Measurements from ENCODE around the gene KCNIP3. TPM values are rescaled to one million over a fixed set of nuclear protein-coding genes. Genes with fewer than 3 reads are reported as not detected.
"Not testable (repeated sequence)": the region's sequence is repeated elsewhere in the genome, so short reads cannot be mapped to it uniquely, and the experiment has no call there.

The KCNIP3 gene
- total and polyA plus RNA-seq, 4 donors, result 1.8 to 2.7 (median 2.1) TPM

GRCh38 chr2:95375532-95376150, 78.5 kb downstream of the KCNIP3 start:
- H3K9ac ChIP-seq (ENCODE audit: insufficient read depth in 1 of 2, low read length in 2 of 2), result no peak overlapping the region
- 79 to 91% methylated on average over 21 of the region's 21 CpGs for WGBS, 2 donors
- no peak overlapping the region for H3K4me3 ChIP-seq
- H3K9me3 ChIP-seq (ENCODE audit: control insufficient read depth in 4 of 4, insufficient read depth in 3 of 4, low read length in 3 of 4), result peaks cover 0 to 6% (median 0%) of the 10 kb centered on the region in 4 donors
- TF ChIP-seq, protein P1, sequence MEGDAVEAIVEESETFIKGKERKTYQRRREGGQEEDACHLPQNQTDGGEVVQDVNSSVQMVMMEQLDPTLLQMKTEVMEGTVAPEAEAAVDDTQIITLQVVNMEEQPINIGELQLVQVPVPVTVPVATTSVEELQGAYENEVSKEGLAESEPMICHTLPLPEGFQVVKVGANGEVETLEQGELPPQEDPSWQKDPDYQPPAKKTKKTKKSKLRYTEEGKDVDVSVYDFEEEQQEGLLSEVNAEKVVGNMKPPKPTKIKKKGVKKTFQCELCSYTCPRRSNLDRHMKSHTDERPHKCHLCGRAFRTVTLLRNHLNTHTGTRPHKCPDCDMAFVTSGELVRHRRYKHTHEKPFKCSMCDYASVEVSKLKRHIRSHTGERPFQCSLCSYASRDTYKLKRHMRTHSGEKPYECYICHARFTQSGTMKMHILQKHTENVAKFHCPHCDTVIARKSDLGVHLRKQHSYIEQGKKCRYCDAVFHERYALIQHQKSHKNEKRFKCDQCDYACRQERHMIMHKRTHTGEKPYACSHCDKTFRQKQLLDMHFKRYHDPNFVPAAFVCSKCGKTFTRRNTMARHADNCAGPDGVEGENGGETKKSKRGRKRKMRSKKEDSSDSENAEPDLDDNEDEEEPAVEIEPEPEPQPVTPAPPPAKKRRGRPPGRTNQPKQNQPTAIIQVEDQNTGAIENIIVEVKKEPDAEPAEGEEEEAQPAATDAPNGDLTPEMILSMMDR (IDR thresholded peaks at IDR 0.05; ENCODE audit: control extremely low read depth, extremely low read depth), result no peak
- ATAC-seq (ENCODE audit: insufficient read depth, low FRiP score), result no peak
- no peaks in the 10 kb centered on the region for H3K4me1 ChIP-seq (ENCODE audit: control insufficient read depth in 5 of 5, insufficient read depth in 5 of 5, low read length in 5 of 5)
- no peak overlapping the region for H3K27ac ChIP-seq (ENCODE audit: low read depth in 1 of 2, low read length in 1 of 2)
- peak in 1 of 3 donors; percentile 9 for DNase-seq
- no peaks in the 10 kb centered on the region for H3K36me3 ChIP-seq (ENCODE audit: control insufficient read depth in 4 of 4, insufficient read depth in 4 of 4, low read length in 4 of 4)
- no peaks in the 10 kb centered on the region for H3K27me3 ChIP-seq (ENCODE audit: control insufficient read depth in 3 of 3, insufficient read depth in 3 of 3, low read length in 2 of 3)

- DNase-seq, result no peak
- peaks cover 0 to 6% (median 0%) of the 10 kb centered on the region in 4 donors for H3K9me3 ChIP-seq (ENCODE audit: control insufficient read depth in 4 of 4, insufficient read depth in 3 of 4, low read length in 3 of 4)
- WGBS, 2 donors, result 87 to 93% methylated on average over 22 of the region's 22 CpGs
- ATAC-seq (ENCODE audit: insufficient read depth, low FRiP score), result no peak
- H3K9ac ChIP-seq (ENCODE audit: insufficient read depth in 1 of 2, low read length in 2 of 2), result no peak overlapping the region
- TF ChIP-seq, protein P1 (IDR thresholded peaks at IDR 0.05; ENCODE audit: control extremely low read depth, extremely low read depth), result no peak
- no peaks in the 10 kb centered on the region for H3K4me1 ChIP-seq (ENCODE audit: control insufficient read depth in 5 of 5, insufficient read depth in 5 of 5, low read length in 5 of 5)
- no peak overlapping the region for H3K27ac ChIP-seq (ENCODE audit: low read depth in 1 of 2, low read length in 1 of 2)
- no peaks in the 10 kb centered on the region for H3K36me3 ChIP-seq (ENCODE audit: control insufficient read depth in 4 of 4, insufficient read depth in 4 of 4, low read length in 4 of 4)
- H3K27me3 ChIP-seq (ENCODE audit: control insufficient read depth in 3 of 3, insufficient read depth in 3 of 3, low read length in 2 of 3), result no peaks in the 10 kb centered on the region
- H3K4me3 ChIP-seq, result no peak overlapping the region
These were observed 79.4 kb downstream of the KCNIP3 start for GRCh38 chr2:95376311-95377215.

- no peak for DNase-seq
- WGBS, 2 donors, result 90 to 93% methylated on average over 17 of the region's 17 CpGs
These were observed 80.3 kb downstream of the KCNIP3 start for GRCh38 chr2:95377216-95378123.

DNA sequence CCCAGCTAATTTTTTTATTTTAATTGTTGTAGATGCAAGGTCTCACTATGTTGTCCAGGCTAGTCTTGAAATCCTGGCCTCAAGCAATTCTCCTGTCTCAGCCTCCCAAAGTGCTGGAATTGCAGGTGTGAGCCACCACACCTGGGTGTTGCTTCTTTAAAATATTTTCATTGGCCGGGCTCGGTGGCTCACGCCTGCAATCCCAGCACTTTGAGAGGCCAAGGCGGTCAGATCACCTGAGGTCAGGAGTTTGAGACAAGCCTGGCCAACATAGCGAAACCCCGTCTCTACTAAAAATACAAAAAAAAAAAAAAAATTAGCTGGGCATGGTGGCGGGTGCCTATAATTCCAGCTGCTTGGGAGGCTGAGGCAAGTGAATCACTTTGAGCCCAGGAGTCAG, 81.1 kb downstream of the KCNIP3 start:
- not testable (repeated sequence) for H3K4me1 ChIP-seq (ENCODE audit: control insufficient read depth in 5 of 5, insufficient read depth in 5 of 5, low read length in 5 of 5); H3K9ac ChIP-seq (ENCODE audit: insufficient read depth in 1 of 2, low read length in 2 of 2); H3K27me3 ChIP-seq (ENCODE audit: control insufficient read depth in 3 of 3, insufficient read depth in 3 of 3, low read length in 2 of 3); H3K4me3 ChIP-seq; H3K9me3 ChIP-seq (ENCODE audit: control insufficient read depth in 4 of 4, insufficient read depth in 3 of 4, low read length in 3 of 4); H3K27ac ChIP-seq (ENCODE audit: low read depth in 1 of 2, low read length in 1 of 2); DNase-seq; H3K36me3 ChIP-seq (ENCODE audit: control insufficient read depth in 4 of 4, insufficient read depth in 4 of 4, low read length in 4 of 4); ATAC-seq (ENCODE audit: insufficient read depth, low FRiP score)
- WGBS, 2 donors, result 96 to 98% methylated on average over 7 of the region's 7 CpGs

More at GRCh38 chr2:95377216-95378123, 80.3 kb downstream of the KCNIP3 start:
- Histone ChIP-seq H3K9ac (ENCODE audit: insufficient read depth in 1 of 2, low read length in 2 of 2) (no peak overlapping the region), H3K27ac (ENCODE audit: low read depth in 1 of 2, low read length in 1 of 2) (no peak overlapping the region), H3K36me3 (ENCODE audit: control insufficient read depth in 4 of 4, insufficient read depth in 4 of 4, low read length in 4 of 4) (no peaks in the 10 kb centered on the region), H3K4me1 (ENCODE audit: control insufficient read depth in 5 of 5, insufficient read depth in 5 of 5, low read length in 5 of 5) (no peaks in the 10 kb centered on the region), H3K27me3 (ENCODE audit: control insufficient read depth in 3 of 3, insufficient read depth in 3 of 3, low read length in 2 of 3) (no peaks in the 10 kb centered on the region), H3K4me3 (no peak overlapping the region), H3K9me3 (ENCODE audit: control insufficient read depth in 4 of 4, insufficient read depth in 3 of 4, low read length in 3 of 4) (peaks cover 0 to 4% (median 0%) of the 10 kb centered on the region in 4 donors)
- TF ChIP-seq, protein P1 (IDR thresholded peaks at IDR 0.05; ENCODE audit: control extremely low read depth, extremely low read depth), result no peak
- ATAC-seq (ENCODE audit: insufficient read depth, low FRiP score), result no peak
